ENCODE data around the gene ZDHHC3.

DNA sequence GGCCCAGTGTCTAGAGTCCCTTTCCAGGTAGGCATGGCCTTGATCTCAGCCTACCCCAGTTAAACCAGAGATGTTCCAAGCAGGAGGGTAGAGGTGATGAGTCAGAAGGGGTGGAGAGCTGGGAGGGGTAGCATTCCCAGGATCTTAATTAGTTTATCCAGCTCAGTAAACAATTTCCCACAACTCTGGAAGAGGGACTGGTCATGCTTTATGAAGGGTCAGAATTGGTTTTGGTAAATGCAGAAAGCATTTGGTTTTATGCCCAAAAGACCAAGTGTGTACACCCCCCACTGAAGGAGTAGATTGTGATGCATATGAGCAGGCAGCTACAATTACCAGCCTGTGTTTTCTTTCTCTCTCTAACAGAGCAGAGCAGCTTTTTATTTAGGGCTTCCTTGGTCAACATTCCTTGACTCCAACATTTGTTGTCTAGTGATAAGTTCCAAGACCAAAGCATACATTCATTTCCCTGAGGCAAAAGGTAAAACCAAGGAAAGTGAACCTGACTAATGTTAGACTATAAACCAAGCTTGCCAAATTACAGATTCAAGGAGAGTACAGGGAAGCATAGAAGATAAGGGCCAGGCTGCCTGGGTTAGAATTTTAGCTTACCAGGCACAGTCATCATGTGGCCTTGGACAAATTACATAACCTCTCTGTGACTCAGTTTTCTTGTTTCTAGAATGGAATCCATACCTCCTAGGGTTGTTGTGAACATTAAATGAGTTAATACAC, 17.7 kb upstream of the ZDHHC3 start:
- TF ChIP-seq CTCF (conservative IDR thresholded peaks at IDR 0.05 in 1 of 2, IDR thresholded peaks at IDR 0.05 in 1 of 2; ENCODE audit: extremely low read depth in 1 of 2, insufficient read depth in 1 of 2, low read depth in 1 of 2, low read length in 2 of 2) (no peak), EZH2 (IDR thresholded peaks at IDR 0.05; ENCODE audit: borderline replicate concordance, low read length) (no peak)
